Measurements from ENCODE around the gene JAG2. TPM values are rescaled to one million over a fixed set of nuclear protein-coding genes. Genes with fewer than 3 reads are reported as not detected.

The JAG2 gene
- total RNA-seq, 1 donor from 2014 or later, result 84.1 TPM

DNA sequence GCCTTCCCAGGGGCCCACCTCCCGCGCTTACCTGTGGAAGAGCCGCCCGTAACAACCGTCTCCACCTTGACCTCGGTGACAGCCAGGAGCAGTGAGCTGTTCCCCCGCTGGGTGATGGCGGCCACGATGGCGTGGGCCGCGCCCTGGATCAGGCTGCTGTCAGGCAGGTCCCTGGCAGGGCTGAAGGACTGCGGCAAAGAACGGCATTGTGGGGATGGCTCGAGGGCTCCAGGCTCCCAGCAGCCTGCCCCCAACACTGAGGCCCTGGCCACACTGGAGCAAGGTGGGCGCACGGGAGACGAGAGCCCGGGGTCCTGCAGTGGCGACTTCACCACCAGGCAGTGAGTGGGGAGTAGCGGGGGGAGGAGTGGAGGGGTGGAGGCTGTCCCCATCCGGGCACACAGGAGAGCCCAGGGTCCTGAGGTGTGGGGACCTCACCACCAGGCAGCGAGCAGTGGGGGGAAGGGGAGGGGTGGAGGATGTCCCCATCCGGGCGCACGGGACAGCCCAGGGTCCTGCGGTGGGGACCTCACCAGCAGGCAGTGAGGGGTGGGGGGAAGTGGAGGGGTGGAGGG, 25.0 kb downstream of the JAG2 start:
- Mint-ChIP-seq H3K27me3 (ENCODE audit: unreplicated experiment) (peaks cover 14% of the 10 kb centered on the region), H3K27ac (ENCODE audit: unreplicated experiment) (no peak overlapping the region), H3K4me1 (ENCODE audit: low read depth, unreplicated experiment) (no peaks in the 10 kb centered on the region), H3K4me3 (ENCODE audit: unreplicated experiment) (no peak overlapping the region), H3K36me3 (ENCODE audit: unreplicated experiment) (peaks cover 20% of the 10 kb centered on the region), H3K9me3 (ENCODE audit: unreplicated experiment) (peaks cover 6% of the 10 kb centered on the region)
- TF ChIP-seq, protein P1, sequence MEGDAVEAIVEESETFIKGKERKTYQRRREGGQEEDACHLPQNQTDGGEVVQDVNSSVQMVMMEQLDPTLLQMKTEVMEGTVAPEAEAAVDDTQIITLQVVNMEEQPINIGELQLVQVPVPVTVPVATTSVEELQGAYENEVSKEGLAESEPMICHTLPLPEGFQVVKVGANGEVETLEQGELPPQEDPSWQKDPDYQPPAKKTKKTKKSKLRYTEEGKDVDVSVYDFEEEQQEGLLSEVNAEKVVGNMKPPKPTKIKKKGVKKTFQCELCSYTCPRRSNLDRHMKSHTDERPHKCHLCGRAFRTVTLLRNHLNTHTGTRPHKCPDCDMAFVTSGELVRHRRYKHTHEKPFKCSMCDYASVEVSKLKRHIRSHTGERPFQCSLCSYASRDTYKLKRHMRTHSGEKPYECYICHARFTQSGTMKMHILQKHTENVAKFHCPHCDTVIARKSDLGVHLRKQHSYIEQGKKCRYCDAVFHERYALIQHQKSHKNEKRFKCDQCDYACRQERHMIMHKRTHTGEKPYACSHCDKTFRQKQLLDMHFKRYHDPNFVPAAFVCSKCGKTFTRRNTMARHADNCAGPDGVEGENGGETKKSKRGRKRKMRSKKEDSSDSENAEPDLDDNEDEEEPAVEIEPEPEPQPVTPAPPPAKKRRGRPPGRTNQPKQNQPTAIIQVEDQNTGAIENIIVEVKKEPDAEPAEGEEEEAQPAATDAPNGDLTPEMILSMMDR (IDR thresholded peaks at IDR 0.05; ENCODE audit: partially characterized antibody, unreplicated experiment), result no peak
- DNase-seq, result peak; percentile 16

DNA sequence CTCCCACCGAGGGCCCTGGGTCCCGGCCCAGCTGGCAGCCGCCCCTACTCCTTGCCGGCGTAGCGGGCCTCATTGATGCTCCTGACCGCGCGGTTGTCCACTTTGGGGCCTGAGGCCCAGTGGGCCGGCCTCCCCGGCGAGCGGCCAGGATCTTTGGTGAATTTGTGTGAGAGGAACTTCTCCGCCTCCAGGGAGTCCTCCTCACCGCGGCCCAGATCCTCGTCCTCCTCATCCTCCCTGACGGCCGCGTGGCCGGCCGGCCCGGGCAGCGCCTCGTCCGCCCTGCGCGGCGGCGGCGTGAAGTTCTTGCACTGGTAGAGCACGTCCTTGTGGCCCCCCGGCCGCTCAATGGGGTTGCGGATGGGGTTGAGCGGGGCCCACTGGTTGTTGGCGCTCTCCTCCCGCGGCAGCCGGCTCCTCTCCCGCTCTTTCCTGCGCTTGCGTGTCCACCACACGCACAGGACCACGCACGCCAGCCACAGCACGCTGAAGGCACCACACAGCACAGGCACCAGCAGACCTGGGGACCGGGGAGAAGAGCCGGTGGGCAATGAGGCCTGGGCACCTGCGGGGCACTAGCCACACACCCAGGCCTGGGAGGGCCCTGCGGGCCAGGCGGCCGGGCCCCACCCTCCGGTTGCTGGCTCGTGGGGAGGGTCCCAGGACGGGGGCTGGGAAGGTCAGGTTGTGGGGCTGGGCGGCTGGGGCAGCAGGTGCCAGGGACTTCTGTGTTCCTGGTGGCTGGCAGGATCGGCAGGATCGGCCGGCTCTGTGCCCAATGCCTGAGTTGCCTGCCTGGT, 25.7 kb downstream of the JAG2 start:
- no peaks in the 10 kb centered on the region for H3K4me1 Mint-ChIP-seq (ENCODE audit: low read depth, unreplicated experiment)
- peaks cover 20% of the 10 kb centered on the region for H3K36me3 Mint-ChIP-seq (ENCODE audit: unreplicated experiment)
- H3K27me3 Mint-ChIP-seq (ENCODE audit: unreplicated experiment), result peaks cover 14% of the 10 kb centered on the region
- peaks cover 6% of the 10 kb centered on the region for H3K9me3 Mint-ChIP-seq (ENCODE audit: unreplicated experiment)
- TF ChIP-seq, protein P1 (IDR thresholded peaks at IDR 0.05; ENCODE audit: partially characterized antibody, unreplicated experiment), result no peak
- no peak overlapping the region for H3K27ac Mint-ChIP-seq (ENCODE audit: unreplicated experiment)
- H3K4me3 Mint-ChIP-seq (ENCODE audit: unreplicated experiment), result no peak overlapping the region
- no peak for DNase-seq

DNA sequence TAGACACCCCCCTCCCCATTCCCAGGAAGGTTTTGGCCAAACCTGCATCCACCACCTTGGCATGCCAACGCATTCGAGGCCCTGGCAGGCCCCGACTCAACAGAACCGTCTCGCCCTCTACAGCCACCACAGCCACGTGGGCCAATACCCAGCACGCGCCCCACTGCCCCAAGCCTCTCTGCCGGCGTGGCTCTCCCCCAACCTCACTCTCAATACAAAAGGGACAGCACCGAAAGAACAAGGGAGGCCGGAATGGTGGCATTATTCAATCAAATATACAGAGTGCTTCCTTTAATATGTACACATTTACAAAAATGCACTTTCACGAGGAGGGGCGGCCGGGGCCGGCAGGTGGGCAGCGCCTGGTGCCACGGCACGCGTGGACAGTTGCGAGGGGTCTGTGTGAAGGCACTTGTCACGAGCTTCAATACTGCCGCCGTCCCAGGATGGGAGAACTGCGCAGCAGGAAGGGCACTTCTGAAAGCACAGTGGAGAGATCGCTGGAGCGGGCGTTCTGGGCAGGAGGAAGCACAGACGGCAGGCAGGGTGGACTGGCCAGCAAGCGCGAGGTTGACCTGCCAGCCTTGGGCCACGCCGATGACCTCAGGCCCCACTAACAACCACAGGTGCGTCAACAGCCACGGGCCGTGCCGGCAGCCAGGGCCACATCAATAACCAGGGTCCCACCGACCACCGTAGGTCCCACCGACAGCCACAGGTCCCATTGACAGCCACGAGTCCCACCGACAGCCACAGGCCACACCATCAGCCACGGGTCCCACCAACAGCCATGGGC, 26.9 kb downstream of the JAG2 start:
- Mint-ChIP-seq H3K9me3 (ENCODE audit: unreplicated experiment) (peaks cover 8% of the 10 kb centered on the region), H3K4me1 (ENCODE audit: low read depth, unreplicated experiment) (no peaks in the 10 kb centered on the region), H3K4me3 (ENCODE audit: unreplicated experiment) (no peak overlapping the region), H3K36me3 (ENCODE audit: unreplicated experiment) (peaks cover 20% of the 10 kb centered on the region), H3K27ac (ENCODE audit: unreplicated experiment) (peak overlapping the region; percentile 72), H3K27me3 (ENCODE audit: unreplicated experiment) (peaks cover 15% of the 10 kb centered on the region)
- DNase-seq, result no peak
- TF ChIP-seq, protein P1 (IDR thresholded peaks at IDR 0.05; ENCODE audit: partially characterized antibody, unreplicated experiment), result no peak

DNA sequence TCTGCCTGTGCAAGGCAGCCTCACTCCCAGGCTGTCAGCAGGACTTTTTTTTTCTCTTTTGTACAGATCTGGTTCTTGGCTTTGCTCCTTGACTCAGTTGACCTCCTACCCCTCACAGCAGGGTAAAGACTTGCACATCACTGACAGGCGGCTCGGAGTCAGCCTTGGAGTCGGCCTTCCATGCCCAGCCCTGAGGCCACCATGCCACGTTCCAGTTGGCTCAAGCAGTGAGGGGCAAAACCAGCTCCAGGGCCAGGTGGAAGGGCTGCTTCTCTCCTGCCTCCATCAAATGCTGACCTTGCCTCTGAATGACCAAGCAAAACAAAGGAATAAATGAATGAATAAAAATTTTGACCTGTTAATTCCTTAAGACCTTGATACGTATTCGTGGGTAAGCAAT, 27.6 kb downstream of the JAG2 start:
- Mint-ChIP-seq H3K9me3 (ENCODE audit: unreplicated experiment) (peaks cover 8% of the 10 kb centered on the region), H3K4me3 (ENCODE audit: unreplicated experiment) (no peak overlapping the region), H3K27ac (ENCODE audit: unreplicated experiment) (no peak overlapping the region), H3K36me3 (ENCODE audit: unreplicated experiment) (peaks cover 20% of the 10 kb centered on the region), H3K27me3 (ENCODE audit: unreplicated experiment) (peaks cover 15% of the 10 kb centered on the region), H3K4me1 (ENCODE audit: low read depth, unreplicated experiment) (no peaks in the 10 kb centered on the region)
- TF ChIP-seq, protein P1 (IDR thresholded peaks at IDR 0.05; ENCODE audit: partially characterized antibody, unreplicated experiment), result no peak
- no peak for DNase-seq

Measured in glutamatergic neuron (in vitro differentiated cells).